Lower leg skin (tissue), 3 donors: Measurements from ENCODE around the gene ZDHHC3.

Experiments used
- CTCF ChIP-seq, 3 donors: fragments of 450-650 bp; IDR thresholded peaks; one replicate each; pipeline ENCODE4 v1.5.1; 2016; ENCODE audit warnings: antibody characterized with exemption in 3 of 3, mild to moderate bottlenecking in 3 of 3, moderate library complexity in 2 of 3
- POLR2A ChIP-seq, 2 donors: fragments of 450-650 bp; IDR thresholded peaks; one replicate each; pipeline ENCODE4 v1.6.1; 2016 to 2017; ENCODE audit warnings: antibody characterized with exemption in 2 of 2, mild to moderate bottlenecking in 1 of 2, moderate library complexity in 1 of 2

DNA sequence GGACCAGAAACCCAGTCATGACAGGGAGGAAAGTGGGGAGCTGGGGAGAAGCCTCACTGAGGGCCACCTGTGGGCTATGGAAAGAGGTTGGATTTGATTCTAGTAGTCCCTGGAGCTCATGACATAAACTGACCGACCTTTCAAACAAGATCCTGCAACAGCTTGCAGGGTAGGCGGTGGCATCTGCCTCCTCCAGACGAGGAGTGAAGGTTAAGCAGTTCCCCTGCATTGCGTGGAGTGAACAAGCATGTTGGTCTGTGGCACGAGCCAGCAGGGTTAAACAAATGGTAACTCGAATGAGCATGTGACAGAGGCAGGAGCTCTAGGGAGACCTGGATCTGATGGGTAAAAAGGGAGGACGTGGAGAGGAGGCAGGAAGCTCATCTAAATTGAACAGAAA lies 88.9 kb downstream of the ZDHHC3 start:
- TF ChIP-seq CTCF (IDR thresholded peaks at IDR 0.05) (no peak), POLR2A (IDR thresholded peaks at IDR 0.05) (no peak)
